H7 (cell line): ENCODE results near the gene ADGB. TPM values are rescaled to one million over a fixed set of nuclear protein-coding genes. Genes with fewer than 3 reads are reported as not detected.
"Not testable (repeated sequence)": the region's sequence is repeated elsewhere in the genome, so short reads cannot be mapped to it uniquely, and the experiment has no call there.

Experiments
- DNase-seq: peaks from one replicate; pipeline ENCODE4 v3.0.0; 2012
- H3K27me3 ChIP-seq: 2 replicates; pipeline ENCODE4 v1.6.0; 2011; ENCODE audit warnings: mild to moderate bottlenecking, low read length; ENCODE audit not compliant: control insufficient read depth, insufficient read depth
- H3K36me3 ChIP-seq: replicated peaks from 2 replicates; pipeline ENCODE4 v1.5.1; 2011; ENCODE audit warnings: low read length; ENCODE audit not compliant: control insufficient read depth, insufficient read depth
- H3K4me3 ChIP-seq: 2 replicates; pipeline ENCODE4 v1.5.1; 2011; ENCODE audit warnings: low read depth, mild to moderate bottlenecking, control low read depth, low read length, moderate library complexity; ENCODE audit not compliant: insufficient read depth
- total RNA-seq: library from RNA; depleted of rRNA; stranded (reverse); fragments of >200 nt; shearing (Covaris generic); gene quantifications from 2 replicates; pipeline ENCODE4 v1.2.3, GENCODE V29; 2014; rRNA removed

ADGB gene
- not detected in 2 replicates for total RNA-seq

DNA sequence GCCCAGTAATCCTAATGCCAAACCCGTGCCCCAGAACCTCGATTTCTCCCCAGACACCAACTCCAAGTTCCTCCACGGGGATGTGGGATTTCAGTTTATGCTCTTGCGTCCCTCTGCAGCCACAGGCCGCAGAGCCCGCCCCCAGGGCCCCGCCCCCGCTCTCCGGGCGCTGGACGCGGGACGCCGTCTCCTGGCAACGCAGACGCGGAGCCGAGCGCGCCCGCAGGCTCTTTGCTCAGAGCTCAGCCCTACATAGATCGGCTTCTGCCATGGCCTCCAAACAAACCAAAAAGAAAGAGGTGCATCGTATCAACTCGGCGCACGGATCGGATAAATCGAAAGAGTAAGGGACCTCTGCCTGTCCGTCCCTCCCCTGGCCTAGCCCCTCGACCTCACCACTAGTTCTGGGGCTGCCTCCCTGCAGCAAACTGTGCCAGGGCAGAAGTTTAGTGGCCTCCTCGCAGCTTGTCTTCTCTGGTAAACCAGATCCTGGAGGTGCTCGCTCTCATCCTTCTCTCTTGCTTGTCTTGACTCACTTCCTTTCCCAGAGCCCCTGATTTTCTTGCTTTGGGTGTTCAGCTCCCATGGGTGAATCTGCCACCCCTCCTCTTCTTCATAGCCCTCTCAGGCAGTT is at the start of gene ADGB:
ADGB (plus strand) TSS at position 201 of the 634 bp plus-strand sequence; CDS start at position 270, 69 bp downstream.
- peak; percentile 85 for DNase-seq
- H3K27me3 ChIP-seq: no peaks in the 10 kb centered on the region
- peak within 1 kb of the TSS; percentile 36 for H3K4me3 ChIP-seq
- H3K36me3 ChIP-seq: no peaks in the 10 kb centered on the region

GRCh38 chr6:146550911-146551310 is 47.9 kb upstream of the ADGB start:
- DNase-seq: no peak
- Histone ChIP-seq H3K4me3 (no peak overlapping the region), H3K36me3 (no peaks in the 10 kb centered on the region; the same call in none of the 2 replicates), H3K27me3 (no peaks in the 10 kb centered on the region)

- Histone ChIP-seq H3K4me3 (no peak overlapping the region), H3K36me3 (no peaks in the 10 kb centered on the region; the same call in none of the 2 replicates), H3K27me3 (no peaks in the 10 kb centered on the region)
- DNase-seq: no peak
These were observed 47.2 kb upstream of the ADGB start for GRCh38 chr6:146551545-146551944.

DNA sequence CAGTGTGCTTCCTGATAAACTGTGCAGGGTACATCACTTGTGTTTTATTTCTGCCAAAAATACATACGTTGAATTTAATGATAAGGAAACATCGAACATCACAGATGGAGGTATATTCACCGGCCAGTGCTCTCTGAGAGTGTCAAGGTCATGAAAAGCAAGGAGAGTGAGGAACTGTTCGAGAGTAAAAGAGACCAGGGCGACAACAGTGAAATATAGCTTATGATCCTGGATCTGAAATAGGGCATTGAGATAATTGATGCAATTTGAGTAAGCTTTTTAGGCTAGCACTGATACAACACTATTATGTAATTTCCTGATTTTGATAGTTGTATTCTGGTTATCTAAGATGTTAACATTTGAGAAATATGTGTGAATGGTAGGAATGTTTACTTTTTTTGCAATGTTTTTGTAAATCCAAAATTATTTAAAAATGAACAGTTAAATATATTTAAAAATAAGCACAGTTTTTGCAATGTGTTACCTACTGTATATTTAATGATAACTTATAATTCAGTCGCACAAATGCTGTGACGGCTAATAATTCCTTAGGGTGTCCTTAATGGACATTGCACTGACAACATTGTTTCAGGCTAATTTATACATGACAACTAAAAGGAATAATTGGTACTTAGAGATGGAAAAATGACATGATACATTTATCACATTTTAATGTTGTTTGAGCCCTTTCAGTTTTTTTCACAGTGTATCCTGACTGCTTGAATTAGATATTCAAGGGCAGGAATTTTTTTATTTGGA is 45.2 kb upstream of the ADGB start:
- no peak for DNase-seq
- Histone ChIP-seq H3K4me3 (no peak overlapping the region), H3K27me3 (no peaks in the 10 kb centered on the region), H3K36me3 (no peaks in the 10 kb centered on the region; the same call in none of the 2 replicates)

DNA sequence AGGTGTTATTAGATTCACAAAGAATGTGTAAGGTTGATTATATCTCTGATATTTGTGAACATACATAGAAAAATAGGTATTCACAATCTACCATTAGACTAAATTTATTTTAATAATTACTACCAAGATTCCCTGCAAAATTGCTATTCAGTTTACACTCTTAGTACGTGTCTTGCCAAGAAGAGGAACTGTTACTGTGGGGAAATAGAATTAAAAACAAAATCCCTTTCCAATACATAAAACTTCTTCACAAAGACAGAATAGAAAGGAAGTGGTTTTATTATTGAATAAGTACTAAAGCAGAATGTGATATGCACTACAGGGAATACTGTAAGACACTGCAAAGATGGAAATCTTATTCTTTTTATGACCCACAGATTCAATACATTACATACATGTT is 38.2 kb upstream of the ADGB start:
- no peak for DNase-seq
- H3K36me3 ChIP-seq: no peaks in the 10 kb centered on the region
- H3K27me3 ChIP-seq: no peaks in the 10 kb centered on the region
- no peak overlapping the region for H3K4me3 ChIP-seq

GRCh38 chr6:146566661-146567060 is 32.1 kb upstream of the ADGB start:
- not testable (repeated sequence) for H3K27me3 ChIP-seq, H3K4me3 ChIP-seq, DNase-seq, H3K36me3 ChIP-seq

DNA sequence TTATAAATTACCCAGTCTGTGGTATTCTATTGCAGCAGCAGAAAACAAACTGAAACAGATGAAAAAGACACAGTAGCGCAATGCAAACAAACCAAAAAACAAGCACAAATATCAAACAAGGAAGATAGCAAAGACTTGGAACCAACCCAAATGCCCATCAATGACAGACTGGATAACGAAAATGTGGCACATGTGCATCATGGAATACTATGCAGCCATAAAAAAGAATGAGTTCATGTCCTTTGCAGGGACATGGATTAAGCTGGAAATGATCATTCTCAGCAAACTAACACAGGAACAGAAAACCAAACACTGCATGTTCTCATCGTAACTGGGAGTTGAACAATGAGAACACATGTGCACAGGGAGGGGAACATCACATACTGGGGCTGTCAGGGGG is 30.2 kb upstream of the ADGB start:
- H3K36me3 ChIP-seq, H3K27me3 ChIP-seq, DNase-seq, H3K4me3 ChIP-seq: not testable (repeated sequence)

- Histone ChIP-seq H3K27me3 (no peaks in the 10 kb centered on the region), H3K4me3 (no peak overlapping the region), H3K36me3 (no peaks in the 10 kb centered on the region)
- no peak for DNase-seq
These were observed 24.6 kb upstream of the ADGB start for GRCh38 chr6:146574211-146574610.

DNA sequence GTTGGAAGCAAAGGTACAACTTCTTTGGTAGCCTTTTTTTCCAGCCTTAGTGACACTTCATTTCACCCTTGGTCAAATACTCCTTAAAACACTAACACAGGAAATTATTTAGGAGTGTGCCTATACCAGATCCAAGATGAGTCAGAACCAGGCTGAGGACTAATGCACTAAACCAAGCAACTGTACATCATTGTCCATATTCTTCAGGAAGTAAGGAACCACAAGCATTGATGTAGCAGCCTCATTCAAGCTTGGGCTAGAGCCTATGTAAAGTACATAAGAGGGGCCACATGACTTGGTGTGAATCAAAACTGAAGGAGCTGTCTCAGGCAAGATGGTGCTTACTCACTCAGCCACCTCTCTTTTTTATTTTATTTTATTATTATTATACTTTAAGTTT is 20.7 kb upstream of the ADGB start:
- no peaks in the 10 kb centered on the region for H3K27me3 ChIP-seq
- DNase-seq: no peak
- no peaks in the 10 kb centered on the region for H3K36me3 ChIP-seq
- no peak overlapping the region for H3K4me3 ChIP-seq

DNA sequence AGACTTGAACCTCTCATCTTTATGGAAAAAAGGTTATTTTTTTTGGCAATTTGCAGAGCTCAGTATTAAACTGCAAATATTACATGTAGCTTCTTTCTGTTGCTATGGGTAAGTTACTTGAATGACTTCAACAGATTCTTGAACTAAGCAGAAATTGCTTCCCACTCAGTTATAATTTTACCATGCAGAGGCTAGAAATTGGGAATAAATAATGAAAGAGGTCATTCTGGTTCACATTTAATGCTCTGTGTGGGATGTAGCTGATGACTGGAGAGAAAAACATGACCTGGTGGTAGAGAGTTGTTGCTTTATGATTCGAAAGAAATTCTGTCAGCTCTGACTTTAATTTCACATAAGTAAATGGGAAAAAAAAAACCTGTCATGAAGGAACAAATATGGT is 16.8 kb upstream of the ADGB start:
- Histone ChIP-seq H3K4me3 (no peak overlapping the region), H3K27me3 (no peaks in the 10 kb centered on the region), H3K36me3 (no peaks in the 10 kb centered on the region)
- DNase-seq: no peak

- no peak overlapping the region for H3K4me3 ChIP-seq
- DNase-seq: no peak
- no peaks in the 10 kb centered on the region for H3K36me3 ChIP-seq
- no peaks in the 10 kb centered on the region for H3K27me3 ChIP-seq
These were observed 15.9 kb upstream of the ADGB start for GRCh38 chr6:146582857-146583256.

DNA sequence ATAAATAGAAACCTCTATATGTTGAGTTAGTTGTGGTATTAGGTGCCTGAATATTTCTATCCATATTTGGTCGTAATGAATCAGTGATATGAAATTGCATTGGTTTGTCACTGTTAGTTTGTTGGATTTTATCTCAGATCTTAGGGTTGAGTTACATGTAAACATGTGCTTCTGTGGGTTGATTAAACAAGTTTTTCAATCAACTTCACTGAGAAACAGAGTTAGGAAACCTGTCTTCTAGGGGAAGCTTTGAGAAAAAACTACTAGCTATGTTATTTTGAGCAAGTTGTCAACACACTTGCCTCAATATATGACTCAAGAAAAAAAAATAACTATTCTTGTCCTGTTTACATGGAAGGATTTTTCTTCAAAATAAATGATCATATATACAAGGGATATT is 14.8 kb upstream of the ADGB start:
- DNase-seq: no peak
- no peaks in the 10 kb centered on the region for H3K27me3 ChIP-seq
- no peak overlapping the region for H3K4me3 ChIP-seq
- no peaks in the 10 kb centered on the region for H3K36me3 ChIP-seq

DNA sequence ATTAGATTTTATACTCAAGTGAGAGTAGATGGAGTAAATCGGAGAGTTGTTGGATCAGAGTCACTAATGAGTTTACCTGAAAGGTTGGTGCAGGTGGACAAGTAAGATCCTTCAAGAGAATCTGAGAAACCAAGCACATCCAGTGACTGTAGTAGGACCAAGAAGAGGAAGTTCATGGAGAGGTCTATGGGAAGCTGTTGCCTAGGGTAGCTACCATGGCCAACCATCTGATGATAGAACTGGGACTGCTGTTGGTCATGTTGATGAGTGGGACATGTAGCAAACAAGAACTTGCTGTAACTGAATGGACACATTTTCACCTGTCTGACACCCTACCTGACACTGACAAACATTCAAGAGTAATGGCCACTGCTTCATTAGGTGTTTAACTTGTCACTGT is 11.3 kb upstream of the ADGB start:
- Histone ChIP-seq H3K36me3 (no peaks in the 10 kb centered on the region), H3K4me3 (no peak overlapping the region), H3K27me3 (no peaks in the 10 kb centered on the region)
- no peak for DNase-seq

DNA sequence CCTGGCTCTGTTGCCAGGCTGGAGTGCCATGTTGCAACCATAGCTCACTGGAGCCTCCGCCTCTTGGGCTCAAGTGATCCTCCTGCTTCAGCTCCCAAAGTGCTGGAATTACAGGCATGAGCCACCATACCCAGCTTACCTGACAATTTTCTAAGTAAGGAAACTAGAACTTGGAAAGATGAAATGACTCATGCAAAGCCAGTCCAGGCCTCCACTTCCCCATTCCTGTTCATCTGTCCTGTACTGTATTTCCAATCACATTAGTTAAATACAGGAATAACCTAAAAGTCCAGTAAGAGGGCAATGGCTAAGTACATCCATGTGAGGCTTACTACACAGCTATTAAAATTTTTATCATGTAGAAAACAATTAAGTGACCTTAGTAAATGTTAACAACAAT is 8.3 kb upstream of the ADGB start:
- Histone ChIP-seq H3K36me3 (no peaks in the 10 kb centered on the region), H3K4me3 (no peak overlapping the region), H3K27me3 (no peaks in the 10 kb centered on the region)
- DNase-seq: no peak

GRCh38 chr6:146592451-146592850 is 6.3 kb upstream of the ADGB start:
- no peaks in the 10 kb centered on the region for H3K36me3 ChIP-seq
- no peak for DNase-seq
- no peak overlapping the region for H3K4me3 ChIP-seq
- no peaks in the 10 kb centered on the region for H3K27me3 ChIP-seq
